Stimulated activated CD4-positive, alpha-beta T cell treated with anti-CD3 and anti-CD28 coated beads, TNF-alpha, amount 100 ng/mL, for 48 hours (primary cell): ENCODE data around the gene ADAMTS17.

Source experiments
- DNase-seq, 3 donors: peaks; one replicate each; pipeline ENCODE4 v3.0.0-alpha.2; 2020; ENCODE audit warnings: low read depth in 3 of 3

ADAMTS17 gene

GRCh38 chr15:100022391-100022790 lies 319.4 kb downstream of the ADAMTS17 start:
- DNase-seq = no peak

DNA sequence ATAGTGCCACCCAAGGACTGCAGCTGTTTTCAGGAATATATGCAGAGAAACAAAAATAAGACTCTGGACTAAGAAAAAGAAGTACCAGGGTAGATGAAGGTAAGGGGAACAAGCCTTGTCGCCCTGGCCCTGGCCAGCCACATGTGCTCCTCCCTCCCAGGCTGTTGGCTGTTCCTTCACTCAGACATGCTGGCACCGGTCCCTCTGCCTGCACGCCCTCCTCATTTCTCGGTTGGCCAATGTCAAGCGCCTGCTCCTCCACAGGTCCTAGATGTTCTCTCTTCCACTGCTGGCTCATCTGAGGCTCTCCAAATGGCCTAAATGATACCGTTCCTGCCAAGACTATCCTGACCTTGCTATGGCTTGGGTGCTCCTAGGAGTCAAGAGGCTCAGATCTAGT lies 320.1 kb downstream of the ADAMTS17 start:
- DNase-seq = no peak

- no peak for DNase-seq
Measured at GRCh38 chr15:100020614-100021013, 321.2 kb downstream of the ADAMTS17 start.

GRCh38 chr15:100020189-100020588 lies 321.6 kb downstream of the ADAMTS17 start:
- no peak for DNase-seq

DNA sequence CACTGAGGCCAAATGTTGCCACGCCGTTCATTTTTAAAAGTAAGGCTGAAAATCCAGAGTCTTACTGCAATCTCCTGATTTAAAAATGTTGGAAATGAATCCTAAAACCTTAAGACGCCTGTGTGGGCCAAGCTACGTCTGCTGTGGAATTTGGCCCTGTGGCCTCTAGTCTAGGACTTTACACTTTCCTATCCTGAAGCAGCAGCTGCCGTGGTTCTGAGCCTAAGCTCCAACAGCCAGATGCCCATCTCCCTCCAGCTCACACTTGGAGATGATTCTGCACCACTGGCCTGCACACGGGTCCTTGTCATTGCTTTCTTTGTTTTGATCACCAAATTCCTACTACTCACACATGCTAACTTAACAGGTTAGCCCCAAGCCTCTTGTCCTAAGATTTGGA lies 322.2 kb downstream of the ADAMTS17 start:
- no peak for DNase-seq

DNA sequence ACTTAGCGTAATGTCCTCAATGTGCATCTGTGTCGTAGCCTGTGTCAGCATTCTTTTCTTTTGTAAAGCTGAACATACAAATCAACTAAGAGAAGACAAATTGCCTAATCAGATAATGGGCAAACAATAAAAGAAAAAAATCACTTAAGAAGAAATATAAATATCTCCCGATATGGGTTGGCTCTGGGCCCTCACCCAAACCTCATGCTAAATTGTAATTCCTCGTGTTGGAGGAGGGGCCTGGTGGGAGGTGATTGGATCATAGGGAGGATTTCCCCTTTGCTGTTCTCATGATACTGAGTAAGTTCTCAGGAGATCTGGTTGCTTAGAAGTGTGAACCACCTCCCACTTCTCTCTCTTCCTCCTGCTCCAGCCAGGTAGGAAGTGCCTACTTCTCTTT lies 323.6 kb downstream of the ADAMTS17 start:
- no peak for DNase-seq

DNA sequence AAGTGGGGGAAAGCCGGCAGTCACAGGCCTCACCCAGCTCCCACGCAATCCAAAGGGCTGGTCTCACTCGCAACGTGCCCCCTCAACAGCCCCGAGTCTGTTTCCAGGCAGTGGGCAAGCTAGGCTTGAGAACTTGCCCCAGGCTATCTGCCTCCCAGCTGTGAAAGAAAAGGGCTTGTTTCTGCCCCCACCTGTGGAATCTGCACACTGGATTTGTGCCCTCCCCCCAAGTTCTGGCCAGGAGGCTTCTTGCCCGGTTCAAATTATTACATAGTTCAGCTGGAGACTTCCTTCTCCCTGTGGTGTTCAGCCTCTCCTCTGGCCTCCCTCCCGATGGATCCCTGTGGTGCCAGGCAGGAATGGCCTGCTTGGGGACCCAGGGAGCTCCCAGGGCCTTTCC lies 324.6 kb downstream of the ADAMTS17 start:
- no peak for DNase-seq

DNA sequence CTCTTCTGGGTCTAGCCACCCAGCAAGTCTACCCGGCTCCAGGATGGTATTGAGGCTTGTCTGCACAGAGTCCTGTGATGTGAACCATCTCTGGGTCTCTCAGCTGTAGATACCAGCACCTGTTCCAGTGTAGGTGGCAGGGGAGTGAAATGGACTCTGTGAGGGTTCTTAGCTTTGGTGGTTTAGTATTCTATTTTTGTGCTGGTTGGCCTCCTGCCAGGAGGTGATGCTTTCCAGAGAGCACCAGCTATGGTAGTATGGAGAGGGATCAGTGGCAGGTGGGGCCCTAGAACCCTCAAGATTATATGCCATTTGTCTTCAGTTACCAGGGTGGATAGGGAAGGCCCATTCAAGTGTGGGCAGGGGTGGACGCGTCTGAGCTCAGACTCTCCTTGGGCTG lies 325.1 kb downstream of the ADAMTS17 start:
- DNase-seq = no peak

- no peak for DNase-seq
Measured at GRCh38 chr15:100011235-100011634, 330.5 kb downstream of the ADAMTS17 start.

DNA sequence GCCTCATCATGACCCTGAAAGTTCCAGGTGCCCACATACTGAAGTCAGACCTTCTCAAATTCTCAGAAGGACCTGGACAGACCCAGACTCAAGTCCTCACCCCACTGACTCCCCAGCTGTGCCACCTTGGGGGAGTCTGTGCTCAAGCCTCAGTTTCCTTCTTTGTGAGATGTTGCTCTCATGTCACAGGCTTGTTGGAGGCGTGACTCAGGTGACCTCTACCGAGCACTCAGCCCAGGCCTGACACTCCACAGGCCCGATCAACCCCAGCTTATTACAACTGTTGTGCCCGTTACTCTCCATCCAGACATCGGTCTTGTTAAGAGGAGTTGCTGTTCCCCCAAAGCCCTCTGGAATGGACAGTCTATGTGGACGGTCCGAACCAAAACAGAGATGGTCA lies 332.4 kb downstream of the ADAMTS17 start:
- no peak for DNase-seq

- peak in 1 of 3 donors; percentile 2 for DNase-seq
Measured at GRCh38 chr15:100008258-100008657, 333.5 kb downstream of the ADAMTS17 start.

GRCh38 chr15:100007609-100008008 lies 334.2 kb downstream of the ADAMTS17 start:
- DNase-seq = no peak

- DNase-seq = no peak
Measured at GRCh38 chr15:100005715-100006114, 336.1 kb downstream of the ADAMTS17 start.

DNA sequence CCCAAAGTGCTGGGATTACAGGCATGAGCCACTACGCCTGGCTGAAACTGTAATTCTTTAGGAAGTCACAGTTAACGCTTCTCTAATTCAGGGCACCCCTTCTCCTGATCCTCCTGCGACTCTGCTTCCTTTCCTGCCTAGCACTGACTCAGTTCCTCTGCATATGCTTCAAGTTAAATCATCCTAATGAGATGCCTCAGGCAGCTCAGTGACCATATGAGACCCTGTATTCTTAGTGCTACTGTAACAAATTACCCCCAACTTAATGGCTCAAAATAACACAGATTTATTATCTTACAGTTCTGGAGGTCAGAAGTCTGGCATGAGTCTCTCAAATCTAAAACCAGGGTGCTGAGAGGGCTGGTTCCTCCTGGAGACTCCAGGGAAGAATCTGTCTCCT lies 336.8 kb downstream of the ADAMTS17 start:
- no peak for DNase-seq

- no peak for DNase-seq
Measured at GRCh38 chr15:100002787-100003536, 338.8 kb downstream of the ADAMTS17 start.

GRCh38 chr15:100002086-100002620 lies 339.6 kb downstream of the ADAMTS17 start:
- DNase-seq = no peak

DNA sequence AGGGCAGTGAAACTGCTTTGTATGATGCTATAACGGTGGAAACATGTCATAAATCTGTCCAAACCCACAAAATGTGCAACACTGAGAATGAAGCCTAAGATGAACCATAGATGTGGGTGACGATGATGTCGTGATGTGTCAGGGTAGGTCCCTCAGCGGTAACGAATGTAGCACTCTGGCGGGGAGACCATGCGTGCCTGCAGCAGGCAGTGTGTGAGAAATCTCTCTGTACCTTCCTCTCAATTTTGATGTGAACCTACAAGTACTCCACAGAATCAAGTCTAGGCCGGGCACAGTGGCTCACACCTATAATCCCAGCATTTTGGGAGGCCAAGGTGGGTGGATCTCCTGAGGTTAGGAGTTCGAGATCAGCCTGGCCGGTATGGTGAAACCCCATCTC lies 340.4 kb downstream of the ADAMTS17 start:
- peak in 2 of 3 donors; percentile 5 to 24 for DNase-seq

GRCh38 chr15:99999282-100000070 lies 342.3 kb downstream of the ADAMTS17 start:
- no peak for DNase-seq

GRCh38 chr15:99998661-99999101 lies 343.1 kb downstream of the ADAMTS17 start:
- no peak for DNase-seq

DNA sequence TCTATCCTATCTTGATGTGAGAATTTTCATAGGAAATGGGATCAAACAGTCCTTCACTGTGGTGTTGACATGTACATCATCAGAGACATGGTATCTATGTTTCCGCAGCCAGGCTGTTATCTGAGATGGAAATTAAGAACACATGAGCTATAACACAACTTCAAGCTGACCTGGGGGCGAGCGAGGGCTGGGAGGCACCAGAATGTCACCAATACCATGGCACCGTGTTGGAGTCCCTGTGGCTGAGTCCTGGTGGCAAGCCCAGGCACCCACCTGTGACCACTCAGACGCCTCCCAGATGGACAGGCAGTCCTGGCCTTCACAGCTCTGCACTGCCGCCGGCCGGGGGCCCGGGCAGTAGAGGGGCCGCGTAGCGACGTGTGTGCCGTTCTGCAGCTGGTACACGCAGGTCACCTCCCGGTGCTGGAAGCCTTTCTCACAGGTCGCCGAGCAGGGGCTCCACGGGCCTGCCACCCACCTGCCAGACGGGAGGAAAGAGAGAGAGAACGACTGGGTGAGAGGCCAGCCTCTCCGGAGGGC lies 344.6 kb downstream of the ADAMTS17 start:
- no peak for DNase-seq

GRCh38 chr15:99996660-99997059 lies 345.1 kb downstream of the ADAMTS17 start:
- DNase-seq = no peak

DNA sequence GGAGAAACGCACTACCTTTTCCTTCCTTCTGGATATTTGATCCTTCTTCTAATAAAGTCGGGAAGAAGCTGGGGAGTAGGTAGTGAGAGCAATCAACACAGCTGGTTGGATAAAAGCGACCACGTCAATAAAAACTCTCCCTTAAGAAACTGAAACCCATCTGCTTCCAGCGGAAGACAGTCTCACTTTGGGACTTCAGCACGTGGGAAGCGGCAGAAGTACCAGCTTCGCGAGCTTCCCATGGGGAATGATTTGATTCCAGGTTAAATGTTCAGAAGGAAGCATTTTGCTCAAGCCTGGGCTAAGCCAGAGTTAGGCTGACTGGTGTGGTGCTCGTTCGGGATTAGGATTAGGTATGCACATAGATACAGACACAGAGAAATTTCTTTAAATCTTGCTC lies 346.2 kb downstream of the ADAMTS17 start:
- DNase-seq = no peak

- DNase-seq = no peak
Measured at GRCh38 chr15:99994849-99995248, 346.9 kb downstream of the ADAMTS17 start.
